GM13977 (cell line): Measurements from ENCODE around the gene UTS2R.
"Not testable (repeated sequence)": the region's sequence is repeated elsewhere in the genome, so short reads cannot be mapped to it uniquely, and the experiment has no call there.

ENCODE experiments used
- DNase-seq: peaks from one replicate; pipeline ENCODE4 v3.0.0; 2012; ENCODE audit warnings: low spot score
- in situ Hi-C: fragments of 300-500 bp; cut with MboI; formaldehyde crosslinking; loops from one replicate; pipeline ENCODE4 v1.12.0; 2022; ENCODE audit warnings: low sequenced_read_pairs, low pct_unique_long_range_greater_than_20kb, mixed read lengths, inconsistent platforms; ENCODE audit not compliant: unreplicated experiment
- TF ChIP-seq, protein P1 (sequence below): IDR thresholded peaks from 2 replicates; pipeline ENCODE4 v1.5.1; 2012; ENCODE audit warnings: mild to moderate bottlenecking, control low read depth; ENCODE audit not compliant: insufficient read depth; ENCODE audit errors: extremely low read depth, missing control alignments

Gene UTS2R

GRCh38 chr17:82377924-82378740 lies 6.6 kb downstream of the UTS2R start:
- TF ChIP-seq, protein P1, sequence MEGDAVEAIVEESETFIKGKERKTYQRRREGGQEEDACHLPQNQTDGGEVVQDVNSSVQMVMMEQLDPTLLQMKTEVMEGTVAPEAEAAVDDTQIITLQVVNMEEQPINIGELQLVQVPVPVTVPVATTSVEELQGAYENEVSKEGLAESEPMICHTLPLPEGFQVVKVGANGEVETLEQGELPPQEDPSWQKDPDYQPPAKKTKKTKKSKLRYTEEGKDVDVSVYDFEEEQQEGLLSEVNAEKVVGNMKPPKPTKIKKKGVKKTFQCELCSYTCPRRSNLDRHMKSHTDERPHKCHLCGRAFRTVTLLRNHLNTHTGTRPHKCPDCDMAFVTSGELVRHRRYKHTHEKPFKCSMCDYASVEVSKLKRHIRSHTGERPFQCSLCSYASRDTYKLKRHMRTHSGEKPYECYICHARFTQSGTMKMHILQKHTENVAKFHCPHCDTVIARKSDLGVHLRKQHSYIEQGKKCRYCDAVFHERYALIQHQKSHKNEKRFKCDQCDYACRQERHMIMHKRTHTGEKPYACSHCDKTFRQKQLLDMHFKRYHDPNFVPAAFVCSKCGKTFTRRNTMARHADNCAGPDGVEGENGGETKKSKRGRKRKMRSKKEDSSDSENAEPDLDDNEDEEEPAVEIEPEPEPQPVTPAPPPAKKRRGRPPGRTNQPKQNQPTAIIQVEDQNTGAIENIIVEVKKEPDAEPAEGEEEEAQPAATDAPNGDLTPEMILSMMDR, result no peak
- DNase-seq, result no peak
- in situ Hi-C loops, result no loop called here

DNA sequence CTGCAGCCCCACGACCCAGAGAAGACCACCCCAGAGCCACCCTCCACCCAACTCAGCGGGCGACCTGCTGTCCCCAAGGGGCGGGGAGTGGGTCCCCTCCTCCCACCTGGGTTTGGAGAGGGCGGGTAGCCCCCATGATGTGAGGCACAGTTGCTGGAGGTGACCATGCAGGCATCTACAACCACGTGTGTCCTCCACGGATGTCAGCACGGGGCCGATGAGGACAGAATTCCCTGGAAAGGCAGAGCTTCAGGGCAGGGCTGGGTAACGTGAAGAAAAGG lies 7.1 kb downstream of the UTS2R start:
- TF ChIP-seq, protein P1, result no peak
- DNase-seq, result no peak
- in situ Hi-C loops, result no loop called here

DNA sequence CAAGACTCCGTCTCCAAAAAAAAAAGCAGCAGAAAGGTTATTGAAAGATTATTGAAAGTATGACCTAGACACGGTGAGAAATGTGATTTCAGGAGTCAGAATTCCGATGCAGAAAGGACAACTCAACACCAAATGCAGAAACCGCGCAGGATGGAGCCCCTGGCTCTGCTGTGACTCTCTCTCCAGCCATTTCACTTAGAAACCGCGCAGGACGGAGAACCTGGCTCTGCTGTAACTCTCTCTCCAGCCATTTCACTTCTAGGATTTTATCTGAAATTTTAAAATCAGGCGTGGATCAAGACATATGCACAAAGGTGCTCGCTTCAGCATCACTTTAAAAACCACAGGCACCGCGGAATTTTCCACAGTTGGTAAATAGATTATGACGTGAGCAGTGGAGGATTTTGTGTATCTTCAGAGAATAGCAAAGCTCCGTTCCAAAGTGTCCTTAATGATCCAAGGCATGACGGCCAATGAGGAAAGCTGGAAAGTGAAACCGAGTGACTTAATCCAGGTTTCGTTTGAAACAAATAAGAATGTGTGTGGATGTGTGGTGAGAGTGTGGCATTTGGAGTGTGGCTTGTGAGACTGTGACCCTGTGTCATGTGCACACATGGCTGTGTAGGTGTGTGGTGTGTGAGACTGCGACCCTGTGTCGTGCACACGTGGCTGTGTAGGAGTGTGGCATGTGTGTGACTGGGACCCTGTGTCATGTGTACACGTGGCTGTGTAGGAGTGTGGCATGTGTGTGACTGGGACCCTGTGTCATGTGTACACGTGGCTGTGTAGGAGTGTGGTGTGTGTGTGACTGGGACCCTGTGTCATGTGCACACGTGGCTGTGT lies 9.5 kb downstream of the UTS2R start:
- no peak for DNase-seq
- TF ChIP-seq, protein P1, result no peak
- in situ Hi-C loops, result no loop called here

GRCh38 chr17:82381703-82382009 lies 10.1 kb downstream of the UTS2R start:
- in situ Hi-C loops, result not testable (repeated sequence)

GRCh38 chr17:82382220-82382932 lies 10.8 kb downstream of the UTS2R start:
- DNase-seq, in situ Hi-C loops: not testable (repeated sequence)

More at GRCh38 chr17:82381703-82382009, 10.1 kb downstream of the UTS2R start:
- not testable (repeated sequence) for DNase-seq

DNA sequence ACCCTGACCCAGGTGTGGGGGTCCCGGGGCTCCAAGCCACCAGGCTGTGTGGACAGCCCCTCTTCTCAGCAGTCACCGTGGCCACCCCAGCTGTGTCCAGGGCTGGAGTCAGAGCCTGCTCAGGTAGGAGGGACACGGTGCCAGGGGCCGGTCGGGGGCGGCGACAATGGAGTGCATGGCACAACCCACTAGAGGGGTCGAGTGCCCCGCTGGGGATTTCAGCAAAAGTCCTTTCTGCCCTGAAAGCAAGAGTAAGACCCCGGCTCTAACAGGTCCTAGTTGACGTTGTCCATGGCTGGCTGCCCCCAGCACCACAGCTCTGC lies 11.3 kb downstream of the UTS2R start:
- no peak for DNase-seq
- in situ Hi-C loops, result no loop called here
- TF ChIP-seq, protein P1, result no peak

DNA sequence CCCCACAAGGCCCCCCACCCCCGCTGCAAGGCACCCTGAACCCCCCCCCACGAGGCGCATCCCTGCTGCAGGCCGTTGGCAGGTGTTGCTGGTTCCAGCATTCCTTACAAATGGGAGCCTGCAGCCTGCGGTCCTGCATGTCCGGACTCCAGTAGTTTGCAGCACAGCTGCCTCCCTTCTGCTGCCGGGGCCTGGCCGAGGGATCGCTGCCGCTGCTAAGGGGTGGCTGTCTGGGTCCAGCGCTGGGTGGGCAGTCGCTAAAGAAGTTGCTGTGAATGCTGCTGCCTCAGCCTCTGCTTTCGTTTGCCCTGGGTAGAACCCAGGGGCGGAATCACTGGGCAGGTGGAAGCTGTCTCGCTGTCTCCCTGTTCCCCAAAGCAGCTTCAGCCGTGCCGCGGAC lies 11.8 kb downstream of the UTS2R start:
- TF ChIP-seq, protein P1, result no peak
- no peak for DNase-seq
- in situ Hi-C loops, result no loop called here
